HG02973 (cell line): ENCODE measurements around the gene MORN4.
"Not testable (repeated sequence)": the region's sequence is repeated elsewhere in the genome, so short reads cannot be mapped to it uniquely, and the experiment has no call there.

Experiments
- ATAC-seq: cut with Tn5 transposase; IDR thresholded peaks from one replicate; pipeline ENCODE4 v1.9.1; 2021; ENCODE audit warnings: moderate library complexity; ENCODE audit not compliant: unreplicated experiment

MORN4 gene

GRCh38 chr10:97598407-97599271 is 34.7 kb downstream of the MORN4 start:
- ATAC-seq: no peak

DNA sequence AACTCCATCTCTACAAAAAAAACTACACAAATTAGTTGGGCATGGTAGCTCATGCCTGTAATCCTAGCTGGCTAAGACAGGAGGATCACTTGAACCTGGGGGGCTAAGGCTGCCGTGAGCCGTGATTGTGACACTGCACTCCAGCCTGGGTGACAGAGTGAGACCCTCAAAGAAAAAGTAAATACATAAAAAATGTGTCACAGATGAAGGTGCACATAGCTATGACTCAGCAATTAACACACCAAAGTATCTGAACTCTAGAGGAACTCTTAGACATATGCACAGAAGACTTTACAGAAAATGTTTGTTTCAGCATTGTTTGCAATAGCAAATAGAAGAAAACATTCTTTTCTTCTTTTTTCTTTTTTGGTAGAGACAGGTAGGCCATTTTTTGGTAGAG is 35.5 kb downstream of the MORN4 start:
- ATAC-seq: no peak

DNA sequence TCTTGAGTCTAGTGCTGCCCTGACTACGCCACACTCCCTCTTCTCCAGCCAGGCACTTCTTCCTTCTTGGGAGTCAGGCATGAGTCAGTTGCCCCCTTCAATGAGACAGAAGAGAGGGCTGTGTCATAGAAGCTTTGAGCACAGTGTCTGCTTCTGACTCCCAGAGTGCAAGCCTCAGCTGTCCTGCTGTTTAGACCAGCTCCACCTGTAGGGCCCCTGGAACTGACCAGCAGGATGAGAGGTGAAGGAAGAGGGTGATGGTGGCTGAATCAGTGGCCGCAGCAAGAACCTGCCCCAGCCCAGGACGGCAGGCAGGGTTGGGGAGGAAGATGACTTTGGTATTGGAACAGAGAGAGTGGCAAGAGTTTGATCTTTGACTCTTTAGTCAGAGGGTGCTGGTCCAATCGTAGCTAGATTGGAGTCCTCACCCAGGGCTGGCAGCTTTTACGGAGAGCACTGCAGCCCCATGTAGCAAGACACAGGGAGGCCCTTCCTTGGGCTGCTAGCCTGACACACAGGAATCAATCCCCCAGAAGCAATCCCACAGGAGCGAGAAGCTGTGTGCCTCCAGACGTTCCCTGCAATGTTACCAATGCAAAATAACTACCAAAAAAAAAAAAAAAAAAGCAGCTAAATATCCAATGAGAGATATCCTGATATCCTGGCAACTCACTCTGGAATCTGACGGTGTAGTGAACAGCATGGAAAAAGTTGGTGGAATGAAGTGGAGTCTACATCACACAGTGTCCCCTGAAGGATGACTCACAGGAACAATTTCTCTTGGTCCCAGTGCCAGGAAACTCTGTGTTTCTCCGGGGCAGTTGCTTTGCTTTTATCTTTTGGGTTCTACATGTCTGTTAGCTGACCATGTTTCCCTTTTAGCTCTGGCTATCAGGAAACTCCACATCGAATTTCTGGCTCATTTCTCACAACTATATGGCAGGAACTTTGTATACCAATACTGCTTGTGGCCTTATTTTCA is 36.9 kb downstream of the MORN4 start:
- ATAC-seq: no peak

DNA sequence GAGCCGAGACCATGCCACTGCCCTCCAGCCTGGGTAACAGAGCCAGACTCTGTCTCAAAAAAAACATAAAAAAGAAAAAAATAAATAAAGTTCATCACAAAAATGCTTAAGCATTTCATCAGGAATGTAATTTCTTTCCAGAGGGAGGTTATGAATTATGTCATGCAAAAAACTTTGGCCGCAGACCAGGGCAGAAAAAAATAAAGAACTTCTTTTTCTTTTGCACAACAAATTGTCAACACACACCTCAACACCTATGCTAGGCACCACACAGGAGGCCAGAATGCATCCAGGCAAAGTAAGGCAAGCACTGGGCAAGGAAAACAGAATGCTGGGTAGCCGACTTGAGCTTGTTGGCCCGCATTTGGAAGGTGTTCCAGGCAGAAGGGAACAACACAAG is 39.9 kb downstream of the MORN4 start:
- ATAC-seq: no peak

DNA sequence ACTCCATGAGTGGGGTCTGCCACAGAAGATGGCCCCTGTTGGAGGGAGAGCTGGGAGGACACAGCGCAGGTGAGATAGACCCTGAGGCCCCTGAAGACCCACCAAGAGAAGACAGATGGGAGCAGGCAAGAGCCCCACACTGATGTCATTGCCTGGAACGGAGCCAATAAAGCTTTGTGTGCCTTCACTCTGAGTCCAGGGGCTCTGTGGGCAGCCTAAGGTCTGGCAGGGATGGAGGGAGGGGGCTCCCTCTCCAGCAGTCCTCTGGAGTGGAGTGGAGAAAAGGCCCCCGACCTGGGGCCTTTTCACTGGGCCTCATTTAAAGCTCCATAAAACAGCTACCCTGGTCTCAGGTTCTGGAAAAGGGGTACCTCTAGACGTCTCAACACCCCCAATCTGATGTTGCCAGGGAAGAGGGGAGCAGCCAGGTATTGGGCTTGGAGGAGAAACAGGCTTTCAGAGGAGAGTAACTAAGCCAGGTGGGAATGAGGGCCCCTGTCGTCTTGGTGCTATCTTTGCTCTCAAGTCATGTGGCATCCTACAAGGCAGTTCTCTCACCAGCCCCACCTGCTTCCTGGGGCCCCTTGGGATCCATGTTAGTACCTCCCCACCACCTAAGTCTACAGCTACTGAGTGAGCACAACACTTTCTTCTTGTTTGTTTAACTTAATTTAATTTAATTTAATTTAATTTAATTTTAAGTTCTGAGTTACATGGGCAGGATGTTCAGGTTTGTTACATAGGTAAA is 42.4 kb downstream of the MORN4 start:
- no peak for ATAC-seq

GRCh38 chr10:97590082-97590747 is 43.1 kb downstream of the MORN4 start:
- ATAC-seq: no peak

DNA sequence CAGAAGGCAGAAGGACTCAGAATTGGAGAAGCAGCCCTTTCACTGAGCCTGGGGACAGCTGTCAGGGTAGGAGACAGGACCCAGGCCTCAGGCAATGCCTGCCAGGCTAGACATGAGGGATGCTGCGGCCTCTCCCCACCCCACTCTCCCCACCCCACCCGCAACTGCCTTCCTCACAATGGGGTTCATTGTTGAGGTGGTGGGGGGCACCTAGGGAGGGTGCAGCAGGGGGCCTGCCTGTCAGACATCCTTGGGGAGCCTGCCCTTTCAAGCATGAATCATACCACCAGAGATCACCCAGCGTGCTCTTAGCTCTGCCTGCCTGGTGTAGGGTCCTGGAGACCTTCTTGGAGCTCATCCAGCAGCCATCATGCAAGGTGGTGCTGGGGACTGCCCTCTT is 43.8 kb downstream of the MORN4 start, which contains the start of gene C10orf62:
TSS of gene C10orf62 (plus strand) at position 243 of the 400 bp plus-strand sequence. CDS start 177 bp downstream, outside the sequence.
- ATAC-seq: no peak

- ATAC-seq: no peak
Observed at GRCh38 chr10:97587183-97587582, 46.1 kb downstream of the MORN4 start.

DNA sequence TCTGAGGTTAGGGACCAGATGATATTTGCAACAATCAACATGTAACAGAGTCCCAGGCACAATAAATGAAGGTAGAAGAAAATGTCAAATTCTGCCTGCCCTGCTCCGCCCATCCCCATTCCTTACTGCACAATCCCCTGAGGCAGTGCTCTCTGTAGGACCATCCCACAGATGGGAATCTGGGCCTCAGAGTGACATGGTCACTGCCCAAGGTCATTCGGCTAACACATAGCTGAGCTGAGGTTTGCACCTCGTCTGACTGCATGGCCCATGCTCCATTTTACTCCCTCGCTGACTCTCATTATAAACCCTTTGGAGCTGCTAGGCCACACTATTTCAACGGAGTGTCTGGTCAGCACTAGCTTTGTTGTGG is 47.9 kb downstream of the MORN4 start:
- ATAC-seq: no peak

- ATAC-seq: no peak
Observed at GRCh38 chr10:97584798-97585438, 48.4 kb downstream of the MORN4 start.

GRCh38 chr10:97584060-97584797 is 49.1 kb downstream of the MORN4 start, which contains the start of gene HOGA1:
TSS of gene HOGA1 (plus strand) at chr10:97584389. CDS start at chr10:97584704, 315 bp downstream.
- no peak for ATAC-seq

DNA sequence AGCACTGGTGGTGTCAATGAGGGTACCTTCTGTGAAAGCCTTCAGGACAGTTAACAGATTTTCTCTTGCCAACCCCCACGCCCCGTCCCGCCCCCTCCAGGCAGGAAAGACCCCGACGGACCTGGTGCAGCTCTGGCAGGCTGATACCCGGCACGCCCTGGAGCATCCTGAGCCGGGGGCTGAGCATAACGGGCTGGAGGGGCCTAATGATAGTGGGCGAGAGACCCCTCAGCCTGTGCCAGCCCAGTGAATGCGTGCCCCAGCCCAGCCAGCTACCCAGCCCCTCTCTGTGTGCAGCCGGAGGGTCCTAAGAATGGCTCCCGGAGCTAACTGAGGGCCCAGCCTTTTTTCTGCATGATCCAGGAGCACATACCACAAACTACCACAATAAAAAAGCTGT is 49.8 kb downstream of the MORN4 start:
- ATAC-seq: no peak

DNA sequence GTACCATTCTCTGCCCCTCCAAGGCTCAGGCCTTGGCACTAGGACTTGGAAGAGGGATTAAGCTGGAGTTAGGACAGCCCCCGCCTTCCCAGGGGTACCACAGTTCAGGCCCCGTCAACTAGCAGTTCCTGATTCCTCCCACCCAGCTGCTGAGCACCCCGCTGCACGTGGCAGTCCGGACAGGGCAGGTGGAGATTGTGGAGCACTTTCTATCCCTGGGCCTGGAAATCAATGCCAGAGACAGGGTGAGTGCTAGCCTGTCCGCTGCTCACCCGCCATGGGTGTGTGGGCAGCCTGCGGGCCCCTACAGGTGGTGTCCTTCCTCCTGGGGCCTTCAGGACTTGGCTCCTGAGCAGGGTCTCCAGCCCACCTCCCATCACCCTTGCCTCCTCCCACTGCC is 51.1 kb downstream of the MORN4 start:
- ATAC-seq: no peak

GRCh38 chr10:97580421-97581367 is 52.6 kb downstream of the MORN4 start:
- ATAC-seq: no peak

- ATAC-seq: no peak
Observed at GRCh38 chr10:97578171-97578844, 55.0 kb downstream of the MORN4 start.

DNA sequence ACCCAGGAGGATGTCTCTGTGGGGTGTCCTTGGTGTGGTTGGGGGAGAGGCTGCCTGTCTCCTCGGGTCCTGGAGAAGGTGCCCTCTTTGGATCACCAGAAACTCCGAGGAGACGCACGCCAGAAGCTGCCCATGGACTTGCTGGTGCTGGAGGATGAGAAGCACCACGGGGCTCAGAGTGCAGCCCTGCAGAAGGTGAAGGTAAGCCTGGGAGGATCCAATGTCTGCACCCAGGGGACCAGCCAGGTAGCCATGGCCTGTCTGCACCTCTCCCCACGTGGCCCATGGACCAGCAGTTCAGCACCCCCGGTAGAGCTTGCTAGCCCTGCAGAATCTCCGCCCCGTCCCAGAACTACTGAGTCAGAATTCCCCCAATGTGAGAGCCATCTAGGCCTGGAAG is 55.6 kb downstream of the MORN4 start:
- ATAC-seq: no peak

DNA sequence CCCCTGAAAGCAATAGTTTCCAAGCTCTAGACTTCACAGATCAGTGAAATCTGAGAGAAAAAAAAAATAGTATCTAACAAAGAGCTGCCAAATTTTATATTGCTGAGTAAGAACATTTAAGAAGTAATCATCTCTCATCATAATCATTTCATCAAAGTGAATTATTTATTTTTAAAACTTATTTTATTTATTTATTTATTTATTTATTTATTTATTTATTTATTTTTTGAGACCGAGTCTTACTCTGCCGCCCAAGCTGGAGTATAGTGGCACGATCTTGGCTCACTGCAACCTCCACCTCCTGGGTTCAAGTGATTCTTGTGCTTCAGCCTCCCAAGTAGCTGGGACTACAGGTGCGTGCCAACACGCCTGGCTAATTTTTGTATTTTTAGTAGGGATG is 56.8 kb downstream of the MORN4 start:
- ATAC-seq: not testable (repeated sequence)
